AG20443 (cell line): ENCODE measurements around the gene PDILT.
A peak's percentile ranks its signal among the peaks of the same experiment; 100 is the strongest.

ENCODE experiments used
- DNase-seq: peaks from one replicate; pipeline ENCODE4 v3.0.0; 2012; ENCODE audit warnings: low spot score, mixed read lengths

The PDILT gene

DNA sequence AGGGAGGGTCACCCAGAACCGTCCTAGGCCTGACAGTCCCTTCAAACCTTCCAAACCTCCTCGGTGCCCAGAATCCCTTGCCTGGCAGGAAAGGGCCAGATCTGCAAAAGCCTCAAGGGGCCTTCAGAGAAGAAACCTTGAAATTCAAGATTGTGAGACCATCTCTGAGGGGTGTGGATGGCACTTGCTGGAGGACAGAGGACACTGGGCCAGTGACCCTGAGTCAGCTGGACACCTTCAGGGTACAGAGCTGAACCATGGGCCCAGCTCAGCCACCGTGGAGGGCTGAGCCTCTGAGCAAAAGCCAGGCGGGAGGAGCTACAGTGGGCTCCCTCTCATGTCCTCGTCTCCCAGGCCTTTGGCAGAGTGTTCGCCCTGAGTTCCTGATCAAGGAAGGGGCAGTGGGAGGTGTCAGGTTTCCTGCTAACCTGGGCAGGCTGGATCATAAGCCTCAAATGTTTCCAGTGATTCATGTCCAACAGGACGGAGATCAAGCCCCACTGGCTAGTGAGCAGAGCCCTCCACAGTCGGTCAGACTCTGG, 3.0 kb downstream of the PDILT start:
- no peak for DNase-seq

DNA sequence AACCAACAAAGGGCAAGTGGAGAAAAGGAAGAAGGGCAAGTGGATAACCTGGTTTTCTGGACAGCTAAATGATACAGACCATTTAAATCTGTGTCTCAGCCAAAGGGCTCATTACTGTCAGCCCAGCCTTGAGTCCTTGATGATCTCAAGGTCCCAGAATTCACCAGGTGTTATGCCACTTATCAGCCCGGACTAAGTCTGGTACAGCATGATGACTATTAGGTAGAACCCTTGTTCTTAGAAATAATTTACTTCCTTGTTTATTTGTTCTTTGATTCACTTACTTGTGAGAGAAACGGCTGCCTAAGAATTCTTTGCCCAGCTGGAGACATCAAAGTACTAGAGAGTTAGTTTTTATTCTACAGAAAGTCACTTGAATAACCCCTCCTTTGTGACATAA, 3.5 kb downstream of the PDILT start:
- no peak for DNase-seq

DNA sequence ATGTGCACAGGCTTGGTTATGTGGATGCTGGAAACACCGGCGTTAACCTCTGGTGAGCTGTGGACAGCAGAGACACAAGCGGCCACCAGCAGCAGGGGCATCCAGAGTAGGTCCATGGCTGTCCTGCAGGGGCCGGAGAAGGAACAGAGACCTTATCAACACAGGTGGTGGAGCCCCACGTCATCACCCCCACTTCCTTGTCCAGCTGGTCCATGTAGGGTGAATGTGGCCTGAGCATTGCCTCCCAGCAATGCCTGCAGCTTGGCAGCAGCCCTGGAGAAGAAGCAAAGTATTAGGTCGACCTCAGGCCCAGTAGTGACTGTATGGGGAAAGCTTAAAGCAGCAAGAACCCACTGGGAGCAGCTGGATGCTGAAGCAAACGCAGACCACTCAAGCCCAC, 5.4 kb downstream of the PDILT start:
- no peak for DNase-seq

DNA sequence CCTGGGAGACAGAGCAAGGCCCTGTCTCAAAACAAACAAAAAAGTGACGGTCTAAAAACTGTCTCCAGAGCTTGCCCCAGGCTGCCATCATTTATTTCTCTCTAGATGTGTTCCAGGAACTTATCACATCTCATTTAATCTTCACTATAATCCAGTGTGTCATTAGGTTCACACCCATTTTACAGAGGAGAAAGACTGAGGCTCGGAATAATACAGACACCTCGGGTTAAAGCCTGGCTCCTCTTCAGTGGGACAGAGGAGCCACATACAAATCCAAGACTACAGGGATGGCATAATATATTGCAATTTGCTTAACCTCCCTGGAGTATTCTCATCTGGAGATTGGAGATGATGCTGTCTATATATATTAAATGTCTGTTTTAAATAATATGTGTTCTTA, 5.9 kb downstream of the PDILT start:
- DNase-seq = no peak

DNA sequence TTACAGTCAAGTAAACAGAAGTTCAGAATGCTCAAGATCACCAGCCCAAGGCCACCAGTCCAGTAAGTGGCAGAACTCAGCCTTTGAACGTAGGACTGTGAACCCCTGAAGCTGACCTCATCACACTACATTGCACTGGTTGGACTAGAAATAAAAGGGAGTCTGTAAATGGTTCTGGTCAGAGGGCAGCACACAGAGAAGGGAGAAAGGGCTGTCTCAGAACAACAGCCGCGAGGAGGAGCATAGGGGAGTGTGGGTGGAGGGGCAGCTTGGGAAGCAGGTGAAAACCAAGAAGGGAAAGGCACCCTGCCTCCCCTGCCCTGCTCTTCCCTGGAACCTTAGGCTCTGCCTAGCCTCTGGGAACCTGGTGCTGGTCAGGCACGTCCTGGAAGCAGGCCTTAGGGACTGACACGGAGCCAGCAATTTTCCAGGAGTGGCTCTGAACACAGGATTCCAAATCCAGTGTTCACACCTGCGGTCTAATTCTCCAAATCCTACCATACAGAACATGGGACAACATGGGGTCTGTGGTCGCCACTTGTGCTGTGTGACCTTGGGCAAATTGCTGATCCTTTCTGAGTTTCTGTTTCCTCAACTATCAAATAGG, 7.0 kb downstream of the PDILT start:
- no peak for DNase-seq

DNA sequence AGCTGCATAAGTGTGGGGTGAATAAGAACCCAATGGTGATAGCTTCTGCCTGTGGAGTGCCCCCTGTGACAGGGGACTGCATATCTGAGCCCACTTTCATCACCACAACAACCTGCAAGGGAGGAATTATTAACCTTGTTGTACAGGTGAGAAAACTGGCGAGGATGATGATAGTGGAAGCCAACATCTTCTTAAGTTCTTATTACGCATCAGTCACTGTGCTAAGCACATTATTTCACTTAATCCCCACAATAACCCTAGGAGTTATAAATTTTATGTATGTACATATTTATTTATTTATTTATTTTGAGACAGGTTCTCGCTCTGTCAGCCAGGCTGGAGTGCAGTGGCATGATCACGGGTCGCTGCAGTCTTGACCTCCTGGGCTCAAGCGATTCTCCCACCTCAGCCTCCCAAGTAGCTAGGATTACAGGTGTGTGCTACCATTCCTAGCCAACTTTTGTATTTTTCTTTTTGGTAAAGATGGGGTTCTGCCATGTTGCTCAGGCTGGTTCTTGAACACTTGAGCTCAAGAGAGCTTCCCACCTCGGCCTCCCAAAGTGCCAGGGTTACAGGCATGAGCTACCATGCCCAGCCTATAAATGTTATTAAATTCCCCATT, 7.6 kb downstream of the PDILT start:
- DNase-seq = no peak

DNA sequence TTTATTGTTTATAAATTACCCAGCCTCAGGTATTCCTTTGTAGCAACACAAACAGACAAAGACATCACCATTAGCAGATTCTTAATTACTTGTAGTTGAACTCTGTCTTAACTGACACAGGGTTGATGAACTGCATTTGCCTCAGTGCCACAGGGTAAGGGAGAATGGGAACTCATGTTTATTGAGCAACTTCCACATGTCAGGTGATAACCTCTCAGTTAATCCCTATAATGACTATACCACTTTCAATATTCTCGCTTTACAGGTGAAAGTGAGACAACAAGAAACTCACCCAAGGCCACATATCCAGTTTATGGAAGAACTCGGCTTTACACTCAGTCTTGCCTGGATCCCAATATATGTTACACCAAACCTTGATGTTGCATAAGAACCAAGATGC, 8.6 kb downstream of the PDILT start:
- no peak for DNase-seq

DNA sequence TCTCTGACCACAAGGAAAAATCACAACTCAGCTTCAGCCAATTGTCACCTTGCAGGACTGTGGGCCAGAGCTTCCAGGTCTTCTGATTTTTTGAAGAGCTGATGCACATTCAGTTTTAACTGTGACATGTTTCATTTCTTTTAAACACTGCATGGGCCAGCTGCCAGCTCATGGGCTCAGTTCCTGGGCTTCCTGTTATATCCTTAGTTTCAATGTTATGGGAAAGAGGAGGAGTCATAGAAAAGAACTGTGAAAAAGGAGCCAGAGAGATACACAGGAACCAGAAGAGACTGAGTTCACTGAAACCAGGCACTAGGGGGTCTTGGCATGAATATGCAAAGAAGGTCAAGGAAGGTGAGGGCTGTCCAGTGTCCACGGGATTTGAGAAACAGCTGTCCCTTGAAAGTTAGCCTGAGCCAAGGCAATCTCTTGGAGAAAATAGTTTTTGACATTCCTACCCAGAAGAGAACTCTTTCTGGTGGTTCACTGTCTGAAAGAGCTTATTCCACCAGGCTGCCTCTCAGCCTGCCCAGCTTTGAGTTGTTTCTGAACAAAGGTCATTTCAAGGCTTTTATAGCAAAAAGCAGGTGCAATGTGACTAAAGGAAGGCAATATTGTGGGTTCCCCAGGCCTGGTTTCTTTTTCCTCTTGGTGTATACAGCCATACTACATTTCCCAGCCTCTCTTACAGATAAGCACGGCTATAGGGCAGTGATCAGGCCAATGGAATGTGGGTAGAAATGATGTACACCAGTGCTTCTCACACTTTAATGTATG, 10.5 kb downstream of the PDILT start:
- no peak for DNase-seq

DNA sequence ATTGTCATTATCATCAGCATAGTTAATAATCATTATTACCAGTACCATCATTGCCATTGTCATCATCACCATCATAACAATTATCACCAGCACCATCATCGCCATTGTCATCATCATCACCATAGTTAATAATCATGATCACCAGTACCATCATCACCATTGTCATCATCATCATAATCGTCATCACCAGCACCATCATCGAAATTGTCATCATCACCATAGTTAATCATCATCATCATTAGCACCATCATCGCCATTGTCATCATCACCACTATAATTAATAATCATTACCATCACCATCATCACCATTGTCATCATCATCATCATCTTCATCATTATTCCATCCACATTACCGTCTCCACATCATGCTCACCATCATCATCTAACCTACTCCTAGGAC, 13.5 kb downstream of the PDILT start:
- DNase-seq = no peak

DNA sequence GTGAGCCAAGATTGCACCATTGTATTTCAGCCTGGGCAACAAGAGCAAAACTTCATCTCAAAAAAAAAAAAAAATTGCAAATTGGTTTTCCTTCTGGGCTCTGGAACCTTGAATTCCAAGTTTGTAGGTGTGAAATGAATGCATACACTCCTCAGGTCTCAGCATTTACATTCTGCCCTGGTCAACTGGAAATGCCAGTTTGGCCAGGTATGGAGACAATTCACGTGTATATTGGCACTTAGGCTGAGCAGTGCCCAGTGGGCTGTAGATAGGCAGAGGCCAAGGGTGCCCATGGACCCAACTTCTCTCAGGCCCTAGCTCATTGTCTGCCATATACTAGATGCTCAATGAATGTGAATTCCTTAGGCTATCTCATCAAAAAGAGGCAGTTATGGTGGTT, 15.7 kb downstream of the PDILT start:
- no peak for DNase-seq

DNA sequence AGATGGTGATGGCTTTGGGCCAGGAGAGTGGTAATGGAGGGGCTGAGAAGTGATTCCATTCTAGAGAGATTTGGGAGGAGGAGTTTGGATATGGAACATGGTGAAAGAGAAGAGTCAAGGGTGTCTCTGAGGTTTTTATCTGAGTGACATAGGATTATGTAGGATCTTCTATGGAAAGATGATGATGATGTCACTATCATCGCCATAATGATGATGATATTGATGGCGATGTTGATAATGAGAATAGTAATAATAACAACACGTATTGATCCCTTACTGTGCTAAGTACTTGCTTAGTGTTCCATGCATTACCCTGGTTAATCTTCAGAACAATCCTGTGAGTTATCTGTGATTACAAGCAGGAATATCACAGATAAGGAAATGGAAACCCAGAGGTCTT, 16.6 kb downstream of the PDILT start:
- no peak for DNase-seq

DNA sequence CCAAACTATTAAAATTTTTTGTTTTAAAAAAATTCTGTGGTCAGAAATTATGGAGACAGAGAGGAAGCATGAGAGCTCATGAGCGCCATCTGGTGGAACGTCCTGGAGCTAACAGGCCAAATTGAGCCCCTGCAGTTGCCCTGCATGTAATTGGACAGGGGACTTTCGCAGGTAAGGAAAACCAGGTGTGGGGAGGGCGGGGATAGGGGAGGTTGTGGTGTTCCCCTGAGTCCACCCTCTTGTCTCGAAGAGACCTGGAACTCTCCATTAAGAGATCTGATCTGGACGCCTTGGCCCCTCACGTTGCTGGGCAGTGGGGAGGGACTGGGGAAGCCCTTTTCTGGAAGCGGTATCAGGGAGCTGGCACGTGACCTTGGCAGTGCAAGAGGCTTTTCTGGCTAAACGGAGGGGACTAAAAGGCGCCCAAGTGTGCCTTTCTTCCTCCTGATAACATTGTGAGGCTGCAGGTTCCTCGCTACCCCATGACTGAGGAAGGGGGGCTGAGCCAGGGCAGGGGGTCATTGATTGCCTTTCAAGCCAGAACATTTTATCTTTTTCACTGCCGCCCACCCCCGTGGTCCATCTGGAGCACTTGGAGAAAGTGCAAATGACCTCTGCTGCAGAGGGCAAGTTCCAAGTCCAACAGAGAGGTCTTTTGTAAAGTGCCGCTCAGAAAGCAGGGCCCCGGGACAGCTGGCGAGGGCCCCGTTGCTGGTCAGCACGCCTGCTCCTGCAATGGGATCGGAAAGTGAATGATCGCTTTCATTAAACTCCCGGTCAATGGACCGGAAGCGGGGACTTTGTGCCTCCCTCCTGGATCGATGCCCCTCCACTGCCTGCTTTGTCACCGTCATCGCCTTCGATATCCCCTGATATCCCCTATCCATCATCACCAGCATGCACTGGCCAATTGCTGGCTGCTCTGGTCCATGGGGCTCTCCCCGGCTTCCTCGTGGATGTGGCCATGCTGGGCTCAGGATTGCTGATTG, 18.4 kb downstream of the PDILT start:
- DNase-seq = peak; percentile 80

DNA sequence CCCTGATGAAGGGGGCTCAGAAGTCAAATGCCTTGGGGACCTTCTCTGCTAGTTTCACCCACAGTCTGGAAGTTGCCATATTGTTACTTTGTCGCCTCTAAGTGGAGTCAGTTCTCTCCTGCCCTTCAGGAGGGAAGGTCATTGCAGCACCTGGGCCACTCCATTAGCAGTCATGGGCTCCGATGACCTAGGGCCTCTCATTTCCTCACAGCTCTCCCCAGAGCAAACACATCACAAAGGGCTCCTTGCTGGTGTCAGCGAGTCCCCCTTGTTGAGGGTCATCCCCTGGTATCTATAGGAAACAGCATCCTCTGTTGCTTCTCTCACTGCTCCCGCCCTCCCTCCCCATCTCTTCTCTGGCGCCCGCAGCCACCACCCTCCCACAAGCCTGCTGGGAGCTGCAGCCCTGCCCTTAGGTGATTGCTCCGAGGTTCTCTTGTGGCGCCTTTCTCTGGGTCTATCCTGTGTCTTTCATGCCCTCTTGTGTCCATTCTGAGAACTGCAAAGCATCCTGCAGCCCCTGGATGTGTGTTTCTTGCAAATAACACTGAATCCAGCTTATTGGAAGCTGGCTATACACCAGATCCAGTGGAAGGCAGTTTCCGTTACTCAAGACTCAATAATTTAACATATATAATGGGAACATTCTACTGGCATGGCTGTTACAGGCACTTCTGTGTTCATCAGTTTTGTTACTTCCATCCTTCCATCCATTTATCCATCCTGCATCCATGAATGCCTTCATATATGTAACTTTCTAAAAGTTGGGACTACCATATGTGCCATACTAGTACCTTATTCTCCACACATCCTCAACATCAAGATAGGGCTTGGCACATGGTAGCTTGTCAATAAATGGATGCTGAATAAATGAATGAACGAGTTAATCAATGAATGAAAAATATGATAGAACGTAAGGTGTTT, 21.2 kb downstream of the PDILT start:
- peak; percentile 78 for DNase-seq

DNA sequence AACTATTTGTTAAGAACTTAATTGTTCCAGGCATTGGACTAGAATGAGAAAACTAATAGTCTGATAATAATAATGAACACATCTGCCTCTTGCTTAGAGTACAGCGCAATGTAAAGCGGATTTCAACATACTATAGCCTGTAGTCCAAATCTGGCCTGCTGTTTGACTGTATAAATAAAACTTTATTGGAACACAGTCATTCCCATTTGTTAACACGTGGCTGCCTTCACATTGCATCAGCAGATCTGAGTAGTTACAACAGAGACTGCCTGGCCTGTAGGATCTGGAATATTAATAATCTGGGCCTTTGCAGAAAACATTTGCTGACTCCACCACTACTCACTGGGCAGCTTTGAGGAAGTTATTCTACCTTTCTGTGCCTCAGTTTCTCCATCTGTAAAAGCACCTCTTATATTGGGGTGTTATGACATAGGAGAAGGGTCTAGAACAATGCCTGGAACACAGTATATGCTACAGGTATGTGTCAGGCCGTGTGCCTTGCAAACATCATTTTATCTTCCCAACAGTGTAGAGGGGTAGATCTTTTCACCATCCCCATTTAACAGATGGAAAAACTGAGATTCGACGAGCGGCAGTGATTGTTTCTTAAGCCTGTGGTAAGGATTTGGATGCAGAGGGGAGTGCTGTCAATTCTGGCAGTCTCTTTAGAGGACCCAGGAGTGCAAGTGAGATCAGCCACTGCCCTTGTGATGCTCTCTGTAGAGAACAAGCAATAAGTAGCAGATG, 22.2 kb downstream of the PDILT start:
- DNase-seq = no peak

DNA sequence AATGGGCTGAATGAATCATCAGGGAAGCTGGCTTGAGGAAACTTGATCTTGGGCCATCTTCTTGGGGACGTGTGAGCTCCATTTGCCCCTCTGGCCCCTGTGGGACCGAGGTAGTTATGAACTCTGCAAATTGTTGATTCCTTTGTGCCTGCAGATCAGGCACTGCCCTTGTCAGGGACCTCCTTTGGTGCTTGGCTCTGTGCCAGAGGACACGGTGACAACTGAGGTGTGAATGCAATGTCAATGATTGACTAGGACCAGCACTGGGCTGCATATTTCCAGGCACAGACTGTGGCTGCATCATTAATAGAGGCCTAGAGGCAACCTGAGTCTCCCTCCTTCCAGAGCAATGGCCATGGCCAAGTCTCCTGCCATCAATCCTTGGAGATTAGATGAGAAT, 23.8 kb downstream of the PDILT start:
- DNase-seq = no peak

DNA sequence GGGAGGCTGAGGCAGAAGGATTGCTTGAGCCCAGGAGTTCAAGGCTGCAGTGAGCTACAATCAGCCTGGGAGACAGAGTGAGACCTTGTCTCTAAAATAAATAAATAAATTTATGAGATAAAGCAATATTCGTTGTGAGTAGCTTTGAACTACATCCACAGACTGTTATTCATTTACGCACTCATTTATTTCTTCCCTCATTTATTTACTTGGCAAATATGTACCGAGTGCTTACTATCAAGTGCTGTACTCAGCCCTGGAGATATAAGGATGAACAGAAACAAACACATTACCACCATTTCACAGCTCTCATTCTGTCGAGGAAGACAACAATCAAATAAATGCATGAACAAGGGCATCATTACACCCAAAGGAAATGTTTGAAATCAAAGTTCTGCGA, 27.4 kb downstream of the PDILT start:
- DNase-seq = no peak

DNA sequence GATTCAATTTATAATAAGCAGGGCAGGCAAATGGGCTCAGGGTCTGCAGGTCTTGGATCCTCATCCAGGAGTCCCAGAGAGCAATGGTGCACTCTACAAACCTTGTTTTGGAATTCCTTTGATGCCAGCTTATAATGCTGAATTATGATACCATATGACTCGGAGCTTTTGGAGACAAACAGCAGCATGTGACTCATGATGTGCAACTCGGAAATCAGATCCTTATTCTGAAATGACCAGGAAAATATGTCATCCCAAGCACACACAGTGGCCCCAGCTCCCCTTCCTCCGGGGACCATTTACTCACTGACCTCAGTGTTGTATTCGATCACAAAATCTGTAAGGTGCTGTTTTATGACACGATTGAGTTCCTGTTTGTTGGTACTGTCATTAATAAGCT, 31.8 kb downstream of the PDILT start:
- DNase-seq = no peak

DNA sequence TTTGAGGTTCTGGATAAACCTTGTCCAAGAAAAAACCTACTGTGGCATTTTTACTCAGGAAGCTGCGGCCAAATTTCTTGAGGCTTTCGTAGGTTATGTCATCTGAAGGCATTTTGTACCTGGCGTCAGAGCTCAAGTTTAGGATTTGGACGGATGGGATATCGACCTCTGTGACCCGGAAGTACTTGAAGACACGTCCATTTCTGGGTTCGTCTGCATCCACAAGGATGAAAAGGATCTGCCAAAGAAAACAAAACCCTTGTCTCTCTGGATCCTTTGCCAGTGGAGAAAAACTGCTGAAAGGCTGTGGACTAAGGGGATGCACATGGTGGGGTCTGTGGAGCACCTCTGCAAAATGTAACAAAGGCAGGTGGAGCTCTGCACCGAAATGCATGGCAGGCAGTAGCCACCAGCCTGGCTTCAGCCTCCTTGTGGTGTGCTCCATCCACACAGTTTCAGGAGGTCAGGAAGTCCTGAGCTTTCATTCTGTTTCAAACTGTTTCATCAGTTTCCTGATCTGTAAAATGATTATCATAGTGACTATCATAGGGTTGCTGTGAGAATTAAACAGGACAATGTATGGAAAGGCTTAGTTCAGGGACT, 35.0 kb downstream of the PDILT start:
- DNase-seq = no peak

DNA sequence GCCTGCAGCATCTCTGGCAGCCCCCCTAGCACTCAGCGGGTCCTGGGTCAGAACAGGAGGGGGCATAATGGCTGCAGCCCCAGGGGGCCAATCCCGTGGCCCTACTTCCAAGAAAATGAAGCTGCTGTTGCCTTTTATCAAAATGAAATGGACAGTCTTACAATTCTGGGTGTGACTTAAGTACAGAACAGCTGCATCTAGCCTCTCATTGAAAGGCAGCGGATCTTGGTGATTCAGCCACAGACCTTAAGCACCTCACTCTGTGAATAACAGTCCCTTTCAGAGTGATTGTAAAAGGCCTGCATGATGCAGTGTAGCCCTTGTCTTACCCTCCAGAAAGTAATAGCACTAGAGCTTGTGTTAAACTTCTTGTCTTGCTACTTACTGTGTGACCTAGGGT, 40.5 kb downstream of the PDILT start:
- no peak for DNase-seq

DNA sequence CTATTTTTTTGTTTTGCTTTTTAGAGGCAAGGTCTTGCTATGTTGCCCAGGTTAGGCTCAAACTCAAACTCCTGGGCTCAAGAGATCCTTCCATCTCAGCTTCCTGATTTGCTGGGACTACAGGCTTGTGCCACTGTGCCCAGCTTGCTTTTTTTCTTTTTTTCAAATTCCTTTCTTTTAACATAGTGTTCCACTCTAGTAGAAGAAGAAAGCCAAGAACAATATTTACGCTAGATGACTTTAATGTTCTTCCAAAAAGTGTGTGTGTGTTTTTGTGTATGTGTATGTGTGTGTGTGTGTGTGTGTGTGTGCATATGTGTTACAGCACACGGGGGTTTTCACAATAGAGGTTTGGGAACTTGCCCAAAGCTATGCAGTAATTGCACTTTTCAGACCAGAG, 41.3 kb downstream of the PDILT start:
- DNase-seq = no peak
